ENCODE data around the gene LAMC1.

DNA sequence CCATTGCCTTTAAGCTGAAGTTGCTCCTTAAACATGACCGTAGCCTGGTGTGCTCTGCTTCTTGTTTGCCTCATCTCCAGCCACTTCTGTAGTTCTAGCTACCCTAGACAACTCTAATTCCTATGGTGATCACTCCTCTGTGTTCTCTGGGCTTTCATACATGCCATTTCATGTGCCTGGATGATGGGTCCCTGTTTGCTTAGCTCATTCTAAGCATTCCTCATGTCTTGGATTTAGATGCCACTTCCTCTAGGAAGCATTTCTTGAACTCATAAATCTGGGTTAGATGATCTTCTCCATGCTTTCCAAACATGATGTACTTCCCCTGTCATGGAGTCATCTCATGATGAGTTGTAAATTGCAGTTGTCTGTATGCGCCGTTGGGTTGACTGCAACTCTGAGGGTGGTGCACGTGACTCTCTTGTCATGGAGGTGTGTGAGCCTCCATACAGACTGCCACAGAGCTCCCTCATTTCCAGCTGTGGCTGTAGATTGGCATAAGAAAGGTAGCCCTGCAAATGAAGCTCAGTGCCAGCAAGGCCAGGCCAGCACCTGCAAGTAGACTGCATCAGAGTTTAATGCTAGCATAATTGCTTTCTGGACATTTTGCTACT is 77.2 kb downstream of the LAMC1 start:
- TF ChIP-seq POLR2A (IDR thresholded peaks at IDR 0.05) = no peak
- TF ChIP-seq, protein P1, sequence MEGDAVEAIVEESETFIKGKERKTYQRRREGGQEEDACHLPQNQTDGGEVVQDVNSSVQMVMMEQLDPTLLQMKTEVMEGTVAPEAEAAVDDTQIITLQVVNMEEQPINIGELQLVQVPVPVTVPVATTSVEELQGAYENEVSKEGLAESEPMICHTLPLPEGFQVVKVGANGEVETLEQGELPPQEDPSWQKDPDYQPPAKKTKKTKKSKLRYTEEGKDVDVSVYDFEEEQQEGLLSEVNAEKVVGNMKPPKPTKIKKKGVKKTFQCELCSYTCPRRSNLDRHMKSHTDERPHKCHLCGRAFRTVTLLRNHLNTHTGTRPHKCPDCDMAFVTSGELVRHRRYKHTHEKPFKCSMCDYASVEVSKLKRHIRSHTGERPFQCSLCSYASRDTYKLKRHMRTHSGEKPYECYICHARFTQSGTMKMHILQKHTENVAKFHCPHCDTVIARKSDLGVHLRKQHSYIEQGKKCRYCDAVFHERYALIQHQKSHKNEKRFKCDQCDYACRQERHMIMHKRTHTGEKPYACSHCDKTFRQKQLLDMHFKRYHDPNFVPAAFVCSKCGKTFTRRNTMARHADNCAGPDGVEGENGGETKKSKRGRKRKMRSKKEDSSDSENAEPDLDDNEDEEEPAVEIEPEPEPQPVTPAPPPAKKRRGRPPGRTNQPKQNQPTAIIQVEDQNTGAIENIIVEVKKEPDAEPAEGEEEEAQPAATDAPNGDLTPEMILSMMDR (IDR thresholded peaks at IDR 0.05) = no peak
